ENCODE results near the gene NELL1. TPM values are rescaled to one million over a fixed set of nuclear protein-coding genes. Genes with fewer than 3 reads are reported as not detected.

The NELL1 gene
- total and polyA plus RNA-seq, 9 donors: 5.5 to 9.9 (median 7.6) TPM

DNA sequence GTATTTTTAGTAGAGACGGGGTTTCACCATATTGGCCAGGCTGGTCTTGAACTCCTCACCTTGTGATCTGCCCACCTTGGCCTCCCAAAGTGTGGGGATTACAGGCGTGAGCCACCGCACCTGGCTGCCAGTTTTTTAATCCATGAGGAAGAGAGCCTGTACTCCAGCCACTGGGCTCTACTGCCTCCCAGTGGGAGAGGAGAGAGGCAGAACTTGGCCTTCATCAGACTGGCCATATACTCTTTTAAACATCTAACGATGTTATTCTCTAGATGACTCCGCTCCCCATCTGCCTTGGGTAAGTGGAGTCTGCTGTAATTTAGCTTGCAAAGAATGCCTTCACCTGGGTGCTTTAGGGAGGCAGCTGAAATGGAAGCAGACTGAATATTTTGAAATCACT, 35.3 kb upstream of the NELL1 start:
- Histone ChIP-seq H3K27me3 (ENCODE audit: control insufficient read depth, insufficient read depth, low read length) (no peaks in the 10 kb centered on the region), H3K4me1 (ENCODE audit: control insufficient read depth, insufficient read depth, low read length) (no peaks in the 10 kb centered on the region), H3K4me3 (ENCODE audit: low read length) (no peak overlapping the region), H3K27ac (ENCODE audit: low read length) (no peak overlapping the region), H3K9me3 (replicated peaks; ENCODE audit: control insufficient read depth, low read depth, low read length) (no peaks in the 10 kb centered on the region), H3K36me3 (ENCODE audit: control insufficient read depth, insufficient read depth, low read length) (no peaks in the 10 kb centered on the region)
- no CpG with 5 or more reads among the region's 5 CpGs for WGBS (ENCODE audit: insufficient coverage)
- no peak for DNase-seq

GRCh38 chr11:20634781-20635180, 34.6 kb upstream of the NELL1 start:
- Histone ChIP-seq H3K4me1 (ENCODE audit: control insufficient read depth, insufficient read depth, low read length) (no peaks in the 10 kb centered on the region), H3K4me3 (ENCODE audit: low read length) (no peak overlapping the region), H3K27ac (ENCODE audit: low read length) (no peak overlapping the region), H3K36me3 (ENCODE audit: control insufficient read depth, insufficient read depth, low read length) (no peaks in the 10 kb centered on the region), H3K27me3 (ENCODE audit: control insufficient read depth, insufficient read depth, low read length) (no peaks in the 10 kb centered on the region), H3K9me3 (replicated peaks; ENCODE audit: control insufficient read depth, low read depth, low read length) (no peaks in the 10 kb centered on the region)
- no peak for DNase-seq
- 83% methylated on average over 3 of the region's 7 CpGs for WGBS (ENCODE audit: insufficient coverage)

DNA sequence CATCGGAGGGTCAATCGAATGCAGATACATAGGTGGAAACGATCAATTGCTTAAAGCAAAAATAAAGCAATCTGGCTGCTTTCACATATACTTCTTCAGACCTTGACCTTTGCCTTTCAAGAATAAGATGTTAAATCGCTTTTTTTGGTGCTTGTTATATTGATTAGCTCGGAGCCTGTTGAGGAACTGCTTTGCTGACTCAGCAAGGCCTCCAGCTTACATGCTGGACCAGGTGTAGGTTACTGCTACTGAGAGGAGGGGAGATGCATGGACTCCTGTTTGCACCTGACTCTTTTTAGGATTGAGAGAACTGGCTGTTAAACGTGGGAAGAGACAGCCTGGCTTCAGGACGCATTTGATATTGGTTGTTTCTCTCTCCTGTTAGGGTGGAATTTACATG, 31.3 kb upstream of the NELL1 start:
- Histone ChIP-seq H3K36me3 (ENCODE audit: control insufficient read depth, insufficient read depth, low read length) (no peaks in the 10 kb centered on the region), H3K4me3 (ENCODE audit: low read length) (no peak overlapping the region), H3K9me3 (replicated peaks; ENCODE audit: control insufficient read depth, low read depth, low read length) (no peaks in the 10 kb centered on the region), H3K4me1 (ENCODE audit: control insufficient read depth, insufficient read depth, low read length) (no peaks in the 10 kb centered on the region), H3K27me3 (ENCODE audit: control insufficient read depth, insufficient read depth, low read length) (no peaks in the 10 kb centered on the region), H3K27ac (ENCODE audit: low read length) (no peak overlapping the region)
- 60% methylated on average over 1 of the region's 7 CpGs for WGBS (ENCODE audit: insufficient coverage)
- DNase-seq: no peak

DNA sequence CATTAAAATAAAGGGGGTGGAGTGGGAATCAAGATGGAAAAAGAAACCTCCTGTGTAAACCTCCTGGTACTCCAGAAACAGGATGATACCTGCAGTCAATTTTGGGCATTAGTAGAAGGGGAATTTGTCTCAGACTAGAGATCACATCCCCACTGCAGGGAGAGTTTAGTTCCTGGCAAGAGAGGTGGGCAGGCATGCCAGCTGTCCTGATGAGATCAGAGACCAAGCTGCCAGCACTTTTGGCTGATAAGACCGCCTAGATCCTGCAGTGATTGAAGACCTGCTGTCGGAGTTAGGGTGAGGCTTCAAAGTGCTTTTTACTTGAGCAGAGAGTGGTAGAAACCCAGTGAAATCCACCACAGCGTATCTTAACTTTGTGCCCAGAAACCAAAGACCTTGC, 29.7 kb upstream of the NELL1 start:
- H3K9me3 ChIP-seq (replicated peaks; ENCODE audit: control insufficient read depth, low read depth, low read length): no peaks in the 10 kb centered on the region
- DNase-seq: no peak

DNA sequence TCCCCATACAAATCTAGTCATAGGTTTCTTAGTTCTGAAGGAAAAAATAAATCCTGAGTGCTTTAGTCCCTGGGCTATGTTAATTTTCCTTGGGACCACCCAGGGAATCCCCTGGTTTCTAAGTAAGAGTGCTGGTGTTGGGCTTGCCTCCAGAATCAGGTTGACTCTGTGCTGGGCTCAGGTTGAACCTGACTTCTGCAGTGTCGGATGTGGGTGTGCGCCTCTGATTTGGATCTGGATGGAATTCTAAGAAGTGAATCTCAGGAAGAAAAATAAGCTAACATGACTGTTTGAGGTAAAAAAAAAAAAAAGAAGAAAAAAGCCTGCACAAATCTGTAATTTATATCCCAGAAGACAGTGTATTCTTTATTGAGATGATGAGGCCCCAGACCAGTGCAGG, 29.0 kb upstream of the NELL1 start:
- Histone ChIP-seq H3K4me1 (ENCODE audit: control insufficient read depth, insufficient read depth, low read length) (no peaks in the 10 kb centered on the region), H3K36me3 (ENCODE audit: control insufficient read depth, insufficient read depth, low read length) (no peaks in the 10 kb centered on the region), H3K4me3 (ENCODE audit: low read length) (no peak overlapping the region), H3K27me3 (ENCODE audit: control insufficient read depth, insufficient read depth, low read length) (no peaks in the 10 kb centered on the region), H3K27ac (ENCODE audit: low read length) (no peak overlapping the region), H3K9me3 (replicated peaks; ENCODE audit: control insufficient read depth, low read depth, low read length) (no peaks in the 10 kb centered on the region)
- DNase-seq: no peak
- no CpG with 5 or more reads among the region's 2 CpGs for WGBS (ENCODE audit: insufficient coverage)

More for the DNA sequence above, 29.7 kb upstream of the NELL1 start:
- 48% methylated on average over 3 of the region's 3 CpGs for WGBS (ENCODE audit: insufficient coverage)
- H3K27ac ChIP-seq (ENCODE audit: low read length): no peak overlapping the region
- no peaks in the 10 kb centered on the region for H3K27me3 ChIP-seq (ENCODE audit: control insufficient read depth, insufficient read depth, low read length)
- H3K4me1 ChIP-seq (ENCODE audit: control insufficient read depth, insufficient read depth, low read length): no peaks in the 10 kb centered on the region
- H3K4me3 ChIP-seq (ENCODE audit: low read length): no peak overlapping the region
- H3K36me3 ChIP-seq (ENCODE audit: control insufficient read depth, insufficient read depth, low read length): no peaks in the 10 kb centered on the region

DNA sequence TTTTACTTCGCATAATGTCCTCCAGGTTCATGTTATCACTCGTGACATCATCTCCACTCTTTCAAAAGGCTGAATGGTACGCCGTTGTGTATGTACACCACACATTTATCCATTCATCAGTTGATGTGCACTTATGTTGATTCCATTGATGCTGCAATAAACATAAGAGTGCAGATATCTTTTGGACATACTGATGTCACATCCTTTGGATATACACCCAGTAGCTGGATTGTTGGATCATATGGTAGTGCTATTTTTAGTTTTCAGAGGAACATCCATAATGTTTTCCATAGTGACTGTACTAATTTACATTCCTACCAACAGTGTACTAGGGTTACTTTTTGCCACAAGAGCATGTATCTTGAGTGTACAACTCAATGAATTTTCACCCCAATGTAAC, 25.0 kb upstream of the NELL1 start:
- Histone ChIP-seq H3K4me3 (ENCODE audit: low read length) (no peak overlapping the region), H3K27ac (ENCODE audit: low read length) (no peak overlapping the region), H3K36me3 (ENCODE audit: control insufficient read depth, insufficient read depth, low read length) (no peaks in the 10 kb centered on the region), H3K27me3 (ENCODE audit: control insufficient read depth, insufficient read depth, low read length) (no peaks in the 10 kb centered on the region), H3K4me1 (ENCODE audit: control insufficient read depth, insufficient read depth, low read length) (no peaks in the 10 kb centered on the region), H3K9me3 (replicated peaks; ENCODE audit: control insufficient read depth, low read depth, low read length) (no peaks in the 10 kb centered on the region)
- DNase-seq: no peak
- WGBS (ENCODE audit: insufficient coverage): no CpG with 5 or more reads among the region's 4 CpGs

DNA sequence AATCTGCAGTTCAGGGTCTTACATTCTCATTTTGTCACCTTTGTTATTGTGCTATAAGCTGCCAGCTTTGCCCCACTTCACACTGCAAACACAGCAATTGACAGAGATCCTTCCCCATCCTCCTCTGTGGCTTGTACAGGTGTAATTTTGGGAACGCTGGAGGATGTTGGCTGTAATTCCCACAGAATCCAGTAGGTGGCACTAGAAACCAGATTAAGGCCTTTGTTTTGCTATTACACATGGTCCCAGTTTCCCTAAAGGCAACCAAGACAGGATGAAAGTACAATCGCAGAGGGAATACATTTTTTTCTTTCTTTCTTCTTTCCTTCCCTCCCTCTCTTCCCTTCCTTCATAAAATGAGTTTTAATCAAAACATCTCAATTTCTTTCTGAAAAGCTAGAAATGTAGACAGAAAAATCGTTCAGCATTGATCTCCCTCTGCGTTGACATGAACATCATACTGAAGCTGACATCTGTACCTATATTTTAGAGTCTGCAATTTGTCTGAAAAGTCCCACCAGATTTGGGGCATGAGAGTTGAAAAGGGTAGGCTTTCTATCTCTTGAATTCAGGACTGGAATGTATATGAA, 21.3 kb upstream of the NELL1 start:
- peak; percentile 62 for DNase-seq
- 0% methylated on average over 1 of the region's 4 CpGs for WGBS (ENCODE audit: insufficient coverage)

GRCh38 chr11:20652150-20652806, 17.1 kb upstream of the NELL1 start:
- no CpG with 5 or more reads among the region's 13 CpGs for WGBS (ENCODE audit: insufficient coverage)
- H3K4me3 ChIP-seq (ENCODE audit: low read length): no peak overlapping the region
- no peaks in the 10 kb centered on the region for H3K36me3 ChIP-seq (ENCODE audit: control insufficient read depth, insufficient read depth, low read length)
- no peak overlapping the region for H3K27ac ChIP-seq (ENCODE audit: low read length)
- no peaks in the 10 kb centered on the region for H3K4me1 ChIP-seq (ENCODE audit: control insufficient read depth, insufficient read depth, low read length)
- peaks cover 8% of the 10 kb centered on the region for H3K27me3 ChIP-seq (ENCODE audit: control insufficient read depth, insufficient read depth, low read length)
- H3K9me3 ChIP-seq (replicated peaks; ENCODE audit: control insufficient read depth, low read depth, low read length): no peaks in the 10 kb centered on the region
- DNase-seq: no peak

More for the DNA sequence above, 21.3 kb upstream of the NELL1 start:
- Histone ChIP-seq H3K4me3 (ENCODE audit: low read length) (no peak overlapping the region), H3K36me3 (ENCODE audit: control insufficient read depth, insufficient read depth, low read length) (no peaks in the 10 kb centered on the region), H3K27ac (ENCODE audit: low read length) (no peak overlapping the region), H3K27me3 (ENCODE audit: control insufficient read depth, insufficient read depth, low read length) (peaks cover 2% of the 10 kb centered on the region), H3K4me1 (ENCODE audit: control insufficient read depth, insufficient read depth, low read length) (no peaks in the 10 kb centered on the region), H3K9me3 (replicated peaks; ENCODE audit: control insufficient read depth, low read depth, low read length) (no peaks in the 10 kb centered on the region)

- WGBS (ENCODE audit: insufficient coverage): no CpG with 5 or more reads among the region's 3 CpGs
- Histone ChIP-seq H3K4me1 (ENCODE audit: control insufficient read depth, insufficient read depth, low read length) (no peaks in the 10 kb centered on the region), H3K4me3 (ENCODE audit: low read length) (no peak overlapping the region), H3K27me3 (ENCODE audit: control insufficient read depth, insufficient read depth, low read length) (peaks cover 8% of the 10 kb centered on the region), H3K36me3 (ENCODE audit: control insufficient read depth, insufficient read depth, low read length) (no peaks in the 10 kb centered on the region), H3K27ac (ENCODE audit: low read length) (no peak overlapping the region), H3K9me3 (replicated peaks; ENCODE audit: control insufficient read depth, low read depth, low read length) (no peaks in the 10 kb centered on the region)
- peak; percentile 66 for DNase-seq
Measured at GRCh38 chr11:20654038-20654437, 15.3 kb upstream of the NELL1 start.

DNA sequence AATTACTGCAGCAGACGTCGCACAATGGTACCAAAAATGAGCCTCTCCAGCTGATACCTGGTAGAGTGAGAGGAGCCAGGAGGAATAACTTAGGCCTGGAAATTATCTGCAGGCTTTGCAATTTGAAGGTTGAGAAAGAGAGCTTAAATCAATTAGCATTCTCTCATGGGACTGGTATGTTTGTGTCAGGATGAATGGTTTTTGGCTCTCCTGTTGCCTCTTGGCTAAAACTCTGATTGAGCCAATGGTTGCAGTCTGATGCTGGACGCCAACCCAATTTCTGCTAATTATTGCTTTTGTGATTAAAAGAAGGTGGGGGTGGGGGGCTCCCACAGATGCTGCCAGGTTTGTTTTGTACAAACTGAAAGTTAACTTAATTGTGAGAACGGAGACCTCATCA, 12.5 kb upstream of the NELL1 start:
- no peak for DNase-seq

More for the DNA sequence above, 12.5 kb upstream of the NELL1 start:
- Histone ChIP-seq H3K4me3 (ENCODE audit: low read length) (no peak overlapping the region), H3K4me1 (ENCODE audit: control insufficient read depth, insufficient read depth, low read length) (no peaks in the 10 kb centered on the region), H3K27me3 (ENCODE audit: control insufficient read depth, insufficient read depth, low read length) (peaks cover 8% of the 10 kb centered on the region), H3K27ac (ENCODE audit: low read length) (no peak overlapping the region), H3K9me3 (replicated peaks; ENCODE audit: control insufficient read depth, low read depth, low read length) (no peaks in the 10 kb centered on the region), H3K36me3 (ENCODE audit: control insufficient read depth, insufficient read depth, low read length) (no peaks in the 10 kb centered on the region)
- no CpG with 5 or more reads among the region's 4 CpGs for WGBS (ENCODE audit: insufficient coverage)
